HG03565 (cell line): ENCODE measurements around the gene ARHGEF17.

Source experiments
- ATAC-seq: cut with Tn5 transposase; IDR thresholded peaks from one replicate; pipeline ENCODE4 v1.9.1; 2021; ENCODE audit warnings: mild to moderate bottlenecking, moderate library complexity; ENCODE audit not compliant: unreplicated experiment

ARHGEF17 gene

DNA sequence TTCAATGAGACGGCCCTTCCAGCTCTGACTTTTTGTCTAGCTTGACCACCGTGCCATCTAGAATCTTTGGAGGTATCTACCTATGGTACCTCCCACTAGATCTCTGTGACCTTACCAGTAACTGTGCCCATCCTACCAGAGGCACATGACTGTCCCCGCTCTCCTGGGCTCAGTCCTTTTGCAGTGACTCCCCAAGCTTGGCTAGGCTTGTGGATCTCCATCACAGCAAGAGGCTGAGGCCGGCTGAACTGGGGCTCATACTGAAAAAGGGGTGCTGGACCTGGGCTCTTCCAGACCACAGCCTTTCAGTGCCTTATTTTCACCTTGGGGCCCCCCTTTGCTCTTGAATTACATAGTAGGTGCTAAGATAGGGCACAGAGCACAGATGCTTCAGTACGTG lies 95.5 kb downstream of the ARHGEF17 start:
- ATAC-seq: no peak

DNA sequence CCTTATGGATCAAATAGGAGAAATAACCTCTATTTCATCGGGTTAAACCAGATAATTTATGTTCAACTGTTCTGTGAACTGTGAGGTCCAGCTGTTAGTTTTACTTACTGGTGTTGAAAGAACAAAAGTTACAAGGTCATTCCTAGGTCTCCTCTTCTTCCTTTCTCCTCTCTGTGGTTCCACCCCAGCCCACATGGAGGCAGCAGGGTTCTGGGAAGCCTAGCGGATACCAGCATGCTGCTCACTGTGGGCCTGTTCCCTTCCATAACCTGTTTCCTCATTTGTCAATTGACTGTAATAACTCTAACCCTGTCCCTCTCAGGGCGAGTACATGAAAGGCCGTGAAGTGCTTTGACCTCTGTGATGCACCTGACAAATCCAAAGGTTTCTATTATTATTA lies 96.0 kb downstream of the ARHGEF17 start:
- ATAC-seq: no peak

DNA sequence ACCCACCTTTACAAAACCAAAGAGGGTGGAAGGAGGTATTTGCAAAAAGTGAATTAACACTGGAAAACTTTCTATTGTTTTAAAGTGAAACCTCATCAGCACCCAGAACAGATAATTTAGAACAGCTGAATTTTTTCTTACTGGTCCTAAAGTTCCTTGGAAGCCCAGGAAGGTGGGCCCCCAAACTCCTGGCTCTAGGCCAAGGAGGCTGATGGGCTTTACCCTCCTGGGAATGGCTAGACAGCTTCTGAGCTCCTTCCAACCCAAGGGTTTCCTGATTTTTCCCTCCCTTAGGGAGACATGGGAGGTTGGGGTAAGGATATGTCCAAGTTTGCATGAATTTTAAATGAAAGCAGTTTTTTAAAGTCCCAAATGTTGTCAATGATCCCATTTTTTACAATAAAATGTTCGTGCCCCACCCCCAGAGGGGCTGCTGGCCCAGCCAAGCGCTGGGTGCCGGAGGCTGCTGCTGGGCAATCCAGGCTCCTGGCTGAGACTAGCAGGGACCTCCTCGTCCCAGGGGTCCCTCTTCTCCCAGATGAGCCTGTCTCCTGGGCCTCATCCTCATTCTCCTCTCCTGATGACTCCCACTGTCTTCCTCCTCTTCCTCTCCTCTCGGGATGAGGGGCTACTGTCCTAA lies 96.5 kb downstream of the ARHGEF17 start:
- no peak for ATAC-seq

DNA sequence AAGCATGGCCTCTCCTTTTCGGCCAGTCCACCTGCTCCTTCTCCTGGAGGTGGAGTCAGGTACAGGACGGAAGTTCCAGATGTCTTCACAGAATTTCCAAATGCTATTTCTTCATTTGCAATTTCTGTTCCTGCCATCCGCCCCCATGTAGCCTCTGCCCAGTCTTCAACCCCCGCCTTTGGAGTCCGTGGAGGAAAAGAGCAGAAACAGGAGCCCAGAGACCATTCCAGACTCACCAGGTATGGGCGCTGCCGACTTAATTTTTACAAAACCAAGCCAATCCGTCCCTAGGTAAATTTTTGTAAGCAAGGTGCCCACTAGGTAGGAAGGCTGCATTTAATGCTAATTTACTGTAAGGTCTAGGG lies 97.1 kb downstream of the ARHGEF17 start:
- ATAC-seq: no peak

DNA sequence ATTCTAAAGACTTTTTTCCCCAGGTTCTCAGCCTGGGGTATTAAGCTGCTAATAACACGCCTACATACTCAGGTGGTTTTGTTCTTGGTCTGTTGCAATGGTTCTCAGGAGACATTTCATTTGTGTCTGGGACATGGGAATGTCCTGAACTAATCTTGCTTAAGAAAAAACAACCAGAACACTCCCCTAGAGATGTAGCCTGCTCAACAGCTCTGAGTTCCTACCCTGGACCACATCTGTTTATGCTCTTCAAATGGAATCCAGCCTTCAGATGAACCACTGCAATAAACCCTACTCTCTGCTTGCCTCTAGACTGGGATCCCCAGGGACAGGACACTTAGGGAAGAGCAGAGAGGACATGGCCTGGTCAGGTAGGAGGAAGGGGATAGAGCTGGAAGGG lies 98.1 kb downstream of the ARHGEF17 start:
- no peak for ATAC-seq

DNA sequence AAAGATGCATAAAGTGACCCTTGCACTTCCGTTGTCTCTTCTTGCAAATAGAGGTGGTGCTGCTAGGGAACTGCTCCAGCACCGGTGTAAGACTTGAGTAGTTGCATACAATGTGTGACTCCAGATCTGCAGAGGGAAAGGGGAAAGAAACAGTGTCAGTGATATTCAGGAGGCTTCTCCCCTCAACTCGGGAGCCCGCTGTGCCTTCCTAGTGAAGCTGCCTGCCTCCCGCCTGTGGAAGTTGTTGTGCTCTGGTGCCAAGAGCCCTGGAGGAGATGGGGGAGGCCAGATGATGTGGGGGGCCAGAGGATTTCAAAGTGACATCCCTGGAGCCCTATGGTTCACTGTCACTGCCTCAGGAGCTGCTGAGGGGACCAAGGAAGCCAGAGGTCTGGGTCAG lies 98.5 kb downstream of the ARHGEF17 start:
- ATAC-seq: no peak

DNA sequence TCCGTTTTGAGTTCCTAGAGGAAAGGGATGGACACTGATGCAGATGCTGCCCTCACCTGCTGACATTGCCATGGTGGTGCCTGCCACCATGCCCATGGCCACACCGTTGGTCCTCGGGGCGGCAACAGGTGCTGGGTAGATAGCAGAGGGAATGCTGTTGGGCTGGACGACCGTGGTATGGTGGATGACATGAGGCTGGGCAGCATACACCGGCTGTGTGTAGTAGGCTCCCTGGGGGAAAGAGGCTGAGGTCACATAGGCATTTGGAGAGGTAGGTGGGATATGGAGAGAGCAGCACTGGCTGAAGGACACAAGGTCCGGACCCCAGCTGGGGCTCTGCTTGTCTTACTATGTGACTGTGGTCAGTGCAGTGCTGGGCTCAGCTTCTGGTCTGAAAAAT lies 101.4 kb downstream of the ARHGEF17 start:
- no peak for ATAC-seq

DNA sequence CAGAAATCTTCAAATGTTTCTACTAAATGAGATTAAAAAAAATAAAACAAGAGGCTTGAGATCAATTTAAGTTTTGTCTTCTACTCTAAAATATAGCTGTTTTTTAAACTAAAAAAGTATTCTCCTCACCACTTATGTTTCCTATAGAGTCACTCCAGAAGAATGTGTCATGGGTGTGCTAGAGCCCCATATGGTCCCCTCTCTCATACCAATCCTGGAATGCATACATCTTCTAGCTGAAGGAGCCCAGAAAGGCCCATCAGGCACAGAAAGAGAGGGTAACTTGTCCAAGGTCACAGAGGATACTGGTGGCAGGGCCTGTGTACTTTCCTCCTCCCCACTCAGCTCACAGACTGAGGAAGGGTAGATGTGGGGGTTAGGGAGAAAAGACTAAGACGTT lies 102.6 kb downstream of the ARHGEF17 start:
- no peak for ATAC-seq

DNA sequence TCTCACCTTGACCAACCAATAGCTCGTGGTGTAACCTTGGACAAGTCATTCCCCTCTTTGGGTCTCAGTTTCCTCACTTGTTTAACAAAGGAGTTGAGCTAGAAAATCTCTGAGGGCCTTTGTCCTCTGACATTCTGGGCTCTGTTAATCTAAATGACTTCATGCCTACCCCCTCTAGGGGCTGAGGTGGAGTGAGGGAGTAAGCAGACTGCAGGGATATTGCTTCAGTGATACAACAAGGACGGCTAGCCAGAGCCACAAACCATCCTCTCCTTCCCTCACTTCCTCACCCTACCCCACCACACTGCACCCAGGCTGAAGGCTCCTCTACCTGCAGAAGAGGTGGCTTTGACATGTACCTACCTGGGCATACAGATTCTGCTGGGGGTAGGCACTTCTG lies 103.0 kb downstream of the ARHGEF17 start:
- ATAC-seq: no peak

DNA sequence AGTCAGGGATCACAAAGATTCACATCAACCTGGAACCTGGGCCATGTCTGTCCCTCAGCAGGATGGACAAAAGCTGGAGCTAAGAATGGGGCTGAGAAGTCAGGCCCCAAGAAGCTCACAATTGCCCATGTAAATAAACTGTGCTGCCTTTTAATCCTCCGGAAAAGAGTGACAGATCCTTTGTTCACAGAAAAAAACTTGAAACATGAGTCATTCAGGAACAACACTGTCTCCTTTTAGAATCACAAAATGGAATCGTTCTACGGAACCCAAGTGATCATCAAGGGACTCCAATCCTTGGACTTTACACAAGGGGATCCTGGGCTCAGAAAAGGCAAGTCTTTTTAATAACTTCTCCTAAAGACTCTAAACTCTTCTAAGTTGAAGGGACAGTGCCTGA lies 104.2 kb downstream of the ARHGEF17 start:
- no peak for ATAC-seq

DNA sequence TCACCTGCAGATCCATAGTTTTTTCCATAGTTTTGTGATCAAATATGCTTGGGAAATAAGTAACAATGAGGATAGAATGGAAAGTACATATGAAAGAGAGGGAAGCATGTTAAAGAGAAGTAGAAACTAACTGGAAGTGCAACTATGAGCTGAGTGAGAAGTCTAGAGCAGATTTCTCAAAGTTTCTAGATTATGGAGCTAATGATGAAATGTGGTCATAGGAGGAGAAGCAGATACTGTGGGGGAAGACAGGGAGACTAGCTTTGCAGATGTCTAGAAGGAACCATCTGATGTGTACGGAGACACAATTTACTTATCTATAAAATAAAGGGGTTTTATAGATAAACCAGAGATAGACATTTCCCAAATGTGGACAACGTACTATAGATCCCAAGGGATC lies 105.2 kb downstream of the ARHGEF17 start:
- no peak for ATAC-seq

DNA sequence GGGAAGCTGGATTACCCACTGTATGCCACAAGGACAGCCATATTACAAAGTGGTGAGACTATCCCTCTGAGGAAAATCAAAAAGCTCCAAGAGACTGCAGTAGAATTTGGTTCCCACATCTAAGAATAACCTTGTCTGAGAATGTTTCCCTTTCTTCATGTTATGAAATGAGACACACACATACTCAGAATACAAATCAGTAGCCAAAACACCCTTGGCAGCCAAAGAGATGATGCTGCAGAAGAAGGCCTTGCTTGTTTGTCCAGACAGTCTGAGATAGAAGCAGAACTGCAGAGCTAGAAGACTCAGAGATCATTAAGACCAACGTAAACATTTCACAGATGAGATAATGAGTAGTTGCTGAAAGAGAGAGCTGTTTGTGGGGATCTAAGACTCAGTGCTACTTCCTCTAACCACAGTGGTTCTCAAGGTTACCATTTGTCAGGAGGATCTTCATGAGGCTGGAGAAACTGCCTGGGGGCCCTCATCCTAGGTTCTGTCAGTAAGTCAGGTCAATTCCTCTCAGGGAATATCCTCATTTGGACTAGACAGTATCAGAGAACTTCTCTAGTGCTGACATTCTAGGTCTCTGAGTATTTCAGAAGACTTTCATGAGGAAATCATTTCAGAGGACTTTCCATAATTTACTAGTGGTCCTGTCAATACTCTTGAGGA lies 107.0 kb downstream of the ARHGEF17 start:
- no peak for ATAC-seq

DNA sequence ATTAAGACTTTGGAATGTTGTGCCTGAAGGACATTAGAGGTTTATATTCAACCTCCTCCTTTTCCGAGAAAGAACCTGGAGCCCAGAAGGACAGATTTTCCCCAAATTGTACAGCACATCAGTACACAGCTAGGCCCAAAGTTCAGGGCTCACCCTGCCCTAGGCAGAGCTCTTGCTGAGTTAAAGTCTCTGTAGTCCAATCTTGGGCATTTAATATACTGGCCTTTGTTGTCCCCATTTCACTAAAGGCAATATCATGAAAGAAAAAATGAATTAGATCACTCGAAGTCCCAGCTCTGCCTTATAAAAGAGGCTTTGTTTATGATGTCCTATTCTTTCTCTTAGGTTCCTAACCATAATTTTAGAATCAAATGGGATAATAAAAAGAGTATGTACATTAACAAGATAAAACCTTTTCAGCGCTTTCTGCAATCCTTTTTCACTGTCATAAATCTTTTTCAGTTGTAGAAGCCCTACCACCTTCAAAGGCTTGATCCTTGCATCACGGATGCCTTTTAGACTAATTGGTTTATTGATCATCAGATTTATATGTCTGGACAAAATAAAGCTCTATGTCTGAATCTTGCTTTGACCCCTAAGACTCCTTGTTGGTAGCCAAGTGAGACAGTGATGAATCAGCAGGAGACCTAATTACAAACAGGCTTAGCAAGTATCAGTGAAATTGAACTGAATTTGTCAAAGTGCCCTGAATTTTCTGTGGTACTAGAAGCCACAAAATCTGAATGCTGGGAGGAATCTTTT lies 108.0 kb downstream of the ARHGEF17 start:
- no peak for ATAC-seq

DNA sequence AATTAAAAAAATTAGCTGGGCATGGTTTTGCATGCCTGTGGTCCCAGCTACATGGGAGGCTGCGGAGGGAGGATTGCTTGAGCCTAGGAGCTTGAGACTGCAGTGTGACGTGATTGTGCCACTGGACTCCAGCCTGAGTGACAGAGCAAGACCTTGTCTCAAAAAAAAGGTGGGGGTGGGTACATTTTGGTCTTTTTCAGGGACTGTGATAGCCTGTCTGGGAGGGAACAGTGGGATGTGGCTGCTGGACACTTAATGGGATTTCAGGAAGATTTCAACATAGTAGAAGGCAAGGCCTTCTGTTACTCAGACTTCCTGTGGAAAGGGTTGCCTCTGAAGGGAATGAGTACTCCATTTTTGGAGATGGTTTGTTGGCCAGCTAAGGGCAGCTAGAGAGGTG lies 108.7 kb downstream of the ARHGEF17 start:
- ATAC-seq: no peak
